ENCODE measurements around the gene ST7.

DNA sequence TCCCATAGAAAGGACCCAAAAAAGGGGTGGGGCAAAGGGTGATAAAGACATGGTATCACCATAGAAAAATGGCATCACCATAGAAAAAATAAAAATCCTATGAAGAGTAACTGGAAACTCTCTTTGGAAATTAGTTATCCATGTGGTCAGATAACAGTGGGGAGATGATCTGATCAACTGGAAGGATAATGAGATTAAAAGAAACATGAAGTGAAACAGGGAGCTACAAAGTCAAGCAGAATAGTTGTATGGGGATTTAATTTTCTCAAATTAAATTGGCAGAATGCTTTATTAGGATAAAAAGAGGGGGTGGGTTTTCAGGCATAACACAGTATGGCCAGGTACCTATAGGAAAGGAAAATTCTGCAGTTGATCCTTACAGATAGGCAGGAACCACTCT lies 258.3 kb downstream of the ST7 start:
- TF ChIP-seq EP300 (IDR thresholded peaks at IDR 0.05; ENCODE audit: borderline replicate concordance in 1 of 2, low read depth in 2 of 2, low read length in 2 of 2) (no peak), KDM1A (IDR thresholded peaks at IDR 0.05; ENCODE audit: borderline replicate concordance, low read length) (no peak), TBP (IDR thresholded peaks at IDR 0.05; ENCODE audit: low read depth, low read length) (no peak), MAX (IDR thresholded peaks at IDR 0.05) (no peak), RAD21 (IDR thresholded peaks at IDR 0.05 in 1 of 2, conservative IDR thresholded peaks at IDR 0.05 in 1 of 2; ENCODE audit: low read depth in 2 of 2, low read length in 2 of 2) (no peak), EZH2 (IDR thresholded peaks at IDR 0.05; ENCODE audit: low read depth, low read length, severe bottlenecking) (no peak), HDAC2 (IDR thresholded peaks at IDR 0.05; ENCODE audit: borderline replicate concordance in 1 of 2, low read depth in 2 of 2, low read length in 2 of 2) (no peak), POLR2A (IDR thresholded peaks at IDR 0.05; ENCODE audit: control extremely low read depth in 1 of 2, low read depth in 2 of 2, low read length in 2 of 2) (no peak), YY1 (IDR thresholded peaks at IDR 0.05; ENCODE audit: low read depth, low read length) (no peak), TCF12 (IDR thresholded peaks at IDR 0.05; ENCODE audit: low read depth, low read length) (no peak)
- TF ChIP-seq, protein P1, sequence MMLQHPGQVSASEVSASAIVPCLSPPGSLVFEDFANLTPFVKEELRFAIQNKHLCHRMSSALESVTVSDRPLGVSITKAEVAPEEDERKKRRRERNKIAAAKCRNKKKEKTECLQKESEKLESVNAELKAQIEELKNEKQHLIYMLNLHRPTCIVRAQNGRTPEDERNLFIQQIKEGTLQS (IDR thresholded peaks at IDR 0.05; ENCODE audit: insufficient read depth, low read depth, low read length) = no peak
- TF ChIP-seq, protein P2, sequence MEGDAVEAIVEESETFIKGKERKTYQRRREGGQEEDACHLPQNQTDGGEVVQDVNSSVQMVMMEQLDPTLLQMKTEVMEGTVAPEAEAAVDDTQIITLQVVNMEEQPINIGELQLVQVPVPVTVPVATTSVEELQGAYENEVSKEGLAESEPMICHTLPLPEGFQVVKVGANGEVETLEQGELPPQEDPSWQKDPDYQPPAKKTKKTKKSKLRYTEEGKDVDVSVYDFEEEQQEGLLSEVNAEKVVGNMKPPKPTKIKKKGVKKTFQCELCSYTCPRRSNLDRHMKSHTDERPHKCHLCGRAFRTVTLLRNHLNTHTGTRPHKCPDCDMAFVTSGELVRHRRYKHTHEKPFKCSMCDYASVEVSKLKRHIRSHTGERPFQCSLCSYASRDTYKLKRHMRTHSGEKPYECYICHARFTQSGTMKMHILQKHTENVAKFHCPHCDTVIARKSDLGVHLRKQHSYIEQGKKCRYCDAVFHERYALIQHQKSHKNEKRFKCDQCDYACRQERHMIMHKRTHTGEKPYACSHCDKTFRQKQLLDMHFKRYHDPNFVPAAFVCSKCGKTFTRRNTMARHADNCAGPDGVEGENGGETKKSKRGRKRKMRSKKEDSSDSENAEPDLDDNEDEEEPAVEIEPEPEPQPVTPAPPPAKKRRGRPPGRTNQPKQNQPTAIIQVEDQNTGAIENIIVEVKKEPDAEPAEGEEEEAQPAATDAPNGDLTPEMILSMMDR (IDR thresholded peaks at IDR 0.05; ENCODE audit: control extremely low read depth in 1 of 3, insufficient read depth in 1 of 3, low read depth in 1 of 3, low read length in 3 of 3) = no peak

All from H1 (cell line).